Measurements from ENCODE around the gene CAMSAP2. TPM values are rescaled to one million over a fixed set of nuclear protein-coding genes. Genes with fewer than 3 reads are reported as not detected.

Gene CAMSAP2
- total RNA-seq, 1 donor from 2014 or later: 10.6 TPM

GRCh38 chr1:200885623-200886402, 147.1 kb downstream of the CAMSAP2 start:
- no peak for DNase-seq (ENCODE audit: low read depth)
- TF ChIP-seq CTCF (conservative IDR thresholded peaks at IDR 0.05; ENCODE audit: low read depth, low read length): no peak
- no peak overlapping the region for H3K4me3 ChIP-seq (ENCODE audit: low read depth, low read length)

- TF ChIP-seq CTCF (conservative IDR thresholded peaks at IDR 0.05; ENCODE audit: low read depth, low read length): no peak
- no peak for DNase-seq (ENCODE audit: low read depth)
- H3K4me3 ChIP-seq (ENCODE audit: low read depth, low read length): no peak overlapping the region
These were observed 147.9 kb downstream of the CAMSAP2 start for GRCh38 chr1:200886594-200886993.

- no peak for TF ChIP-seq CTCF (conservative IDR thresholded peaks at IDR 0.05; ENCODE audit: low read depth, low read length)
- no peak overlapping the region for H3K4me3 ChIP-seq (ENCODE audit: low read depth, low read length)
- no peak for DNase-seq (ENCODE audit: low read depth)
These were observed 148.3 kb downstream of the CAMSAP2 start for GRCh38 chr1:200887036-200887435.

GRCh38 chr1:200887772-200888348, 149.2 kb downstream of the CAMSAP2 start:
- no peak for DNase-seq (ENCODE audit: low read depth)
- no peak overlapping the region for H3K4me3 ChIP-seq (ENCODE audit: low read depth, low read length)

GRCh38 chr1:200888349-200888838, 149.7 kb downstream of the CAMSAP2 start:
- TF ChIP-seq CTCF (conservative IDR thresholded peaks at IDR 0.05; ENCODE audit: low read depth, low read length): no peak
- DNase-seq (ENCODE audit: low read depth): no peak
- H3K4me3 ChIP-seq (ENCODE audit: low read depth, low read length): no peak overlapping the region

More at GRCh38 chr1:200887772-200888348, 149.2 kb downstream of the CAMSAP2 start:
- TF ChIP-seq CTCF (conservative IDR thresholded peaks at IDR 0.05; ENCODE audit: low read depth, low read length): no peak

- no peak for DNase-seq (ENCODE audit: low read depth)
- TF ChIP-seq CTCF (conservative IDR thresholded peaks at IDR 0.05; ENCODE audit: low read depth, low read length): no peak
- H3K4me3 ChIP-seq (ENCODE audit: low read depth, low read length): no peak overlapping the region
These were observed 150.9 kb downstream of the CAMSAP2 start for GRCh38 chr1:200889571-200889970.
